ENCODE data around the gene WIZ.

DNA sequence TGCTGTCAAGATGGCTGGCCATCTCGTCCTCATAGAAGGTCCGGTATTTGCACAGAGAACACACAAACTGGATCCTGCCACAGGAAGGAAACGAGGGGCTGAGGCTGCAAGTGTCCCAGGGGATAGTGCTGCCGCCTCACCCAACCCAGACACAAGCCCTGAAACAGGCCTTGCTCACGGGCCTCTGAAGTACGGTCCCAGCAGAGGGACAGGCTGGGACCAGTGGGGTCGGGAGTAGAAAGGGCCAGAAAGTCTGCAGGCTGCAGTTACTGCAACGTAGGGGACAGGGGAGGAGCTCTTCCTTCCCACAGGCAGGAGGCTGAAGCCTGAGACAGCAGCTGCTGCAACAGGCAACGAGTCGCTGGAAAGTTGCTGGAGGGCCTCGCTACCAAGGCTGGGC is 52.0 kb downstream of the WIZ start:
- TF ChIP-seq, protein P1, sequence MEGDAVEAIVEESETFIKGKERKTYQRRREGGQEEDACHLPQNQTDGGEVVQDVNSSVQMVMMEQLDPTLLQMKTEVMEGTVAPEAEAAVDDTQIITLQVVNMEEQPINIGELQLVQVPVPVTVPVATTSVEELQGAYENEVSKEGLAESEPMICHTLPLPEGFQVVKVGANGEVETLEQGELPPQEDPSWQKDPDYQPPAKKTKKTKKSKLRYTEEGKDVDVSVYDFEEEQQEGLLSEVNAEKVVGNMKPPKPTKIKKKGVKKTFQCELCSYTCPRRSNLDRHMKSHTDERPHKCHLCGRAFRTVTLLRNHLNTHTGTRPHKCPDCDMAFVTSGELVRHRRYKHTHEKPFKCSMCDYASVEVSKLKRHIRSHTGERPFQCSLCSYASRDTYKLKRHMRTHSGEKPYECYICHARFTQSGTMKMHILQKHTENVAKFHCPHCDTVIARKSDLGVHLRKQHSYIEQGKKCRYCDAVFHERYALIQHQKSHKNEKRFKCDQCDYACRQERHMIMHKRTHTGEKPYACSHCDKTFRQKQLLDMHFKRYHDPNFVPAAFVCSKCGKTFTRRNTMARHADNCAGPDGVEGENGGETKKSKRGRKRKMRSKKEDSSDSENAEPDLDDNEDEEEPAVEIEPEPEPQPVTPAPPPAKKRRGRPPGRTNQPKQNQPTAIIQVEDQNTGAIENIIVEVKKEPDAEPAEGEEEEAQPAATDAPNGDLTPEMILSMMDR (IDR thresholded peaks at IDR 0.05; ENCODE audit: low read depth, low read length, poor library complexity, severe bottlenecking) = no peak
- TF ChIP-seq EZH2phosphoT487 (IDR thresholded peaks at IDR 0.05; ENCODE audit: borderline replicate concordance, low read length) = no peak

All from DOHH2 (cell line).